Measurements from ENCODE around the gene LILRB1.
"Not testable (repeated sequence)": the region's sequence is repeated elsewhere in the genome, so short reads cannot be mapped to it uniquely, and the experiment has no call there.

LILRB1 gene

GRCh38 chr19:54630262-54630661 is at the start of gene LILRB1:
Gene LILRB1, plus strand, starts transcription at chr19:54630484. Its CDS starts 590 bp downstream, at chr19:54631074.
- not testable (repeated sequence) for DNase-seq

DNA sequence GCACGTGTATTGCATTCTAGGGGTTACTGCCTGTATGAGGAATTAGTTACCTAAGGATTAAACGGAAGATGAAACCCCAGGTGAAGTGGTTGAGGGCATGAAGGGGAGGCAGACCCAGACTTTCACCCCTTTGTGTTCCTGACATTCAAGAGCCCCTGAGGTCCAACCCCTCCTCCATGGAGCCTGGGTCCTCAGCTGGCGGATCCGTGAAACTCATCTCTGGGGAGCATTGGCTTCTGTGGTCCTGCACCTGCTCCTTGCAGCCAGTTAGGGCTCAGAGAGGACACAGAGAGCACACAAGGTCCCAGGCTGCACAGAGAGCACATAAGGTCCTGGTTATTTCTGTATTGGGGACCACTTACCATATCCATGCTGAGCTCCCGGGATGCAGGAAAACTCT is 43.9 kb upstream of the LILRB1 start:
- DNase-seq = no peak

DNA sequence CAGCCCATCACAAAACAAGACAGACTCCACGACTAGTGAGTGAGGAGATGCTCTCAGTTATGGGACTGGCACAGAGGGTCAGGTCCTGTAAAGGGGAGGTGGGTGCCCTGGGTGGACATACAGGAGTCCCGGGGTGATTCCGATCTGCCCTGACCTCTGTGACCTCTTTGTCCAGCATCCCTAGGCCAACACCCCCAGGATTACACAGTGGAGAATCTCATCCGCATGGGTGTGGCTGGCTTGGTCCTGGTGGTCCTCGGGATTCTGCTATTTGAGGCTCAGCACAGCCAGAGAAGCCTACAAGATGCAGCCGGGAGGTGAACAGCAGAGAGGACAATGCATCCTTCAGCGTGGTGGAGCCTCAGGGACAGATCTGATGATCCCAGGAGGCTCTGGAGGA is 43.3 kb upstream of the LILRB1 start:
- DNase-seq = no peak

- not testable (repeated sequence) for DNase-seq
Measured at GRCh38 chr19:54593445-54593844, 36.8 kb upstream of the LILRB1 start, which contains the start of gene LILRA1. Gene LILRA1, plus strand, starts transcription at chr19:54593632. Its CDS starts 613 bp downstream, at chr19:54594245.

DNA sequence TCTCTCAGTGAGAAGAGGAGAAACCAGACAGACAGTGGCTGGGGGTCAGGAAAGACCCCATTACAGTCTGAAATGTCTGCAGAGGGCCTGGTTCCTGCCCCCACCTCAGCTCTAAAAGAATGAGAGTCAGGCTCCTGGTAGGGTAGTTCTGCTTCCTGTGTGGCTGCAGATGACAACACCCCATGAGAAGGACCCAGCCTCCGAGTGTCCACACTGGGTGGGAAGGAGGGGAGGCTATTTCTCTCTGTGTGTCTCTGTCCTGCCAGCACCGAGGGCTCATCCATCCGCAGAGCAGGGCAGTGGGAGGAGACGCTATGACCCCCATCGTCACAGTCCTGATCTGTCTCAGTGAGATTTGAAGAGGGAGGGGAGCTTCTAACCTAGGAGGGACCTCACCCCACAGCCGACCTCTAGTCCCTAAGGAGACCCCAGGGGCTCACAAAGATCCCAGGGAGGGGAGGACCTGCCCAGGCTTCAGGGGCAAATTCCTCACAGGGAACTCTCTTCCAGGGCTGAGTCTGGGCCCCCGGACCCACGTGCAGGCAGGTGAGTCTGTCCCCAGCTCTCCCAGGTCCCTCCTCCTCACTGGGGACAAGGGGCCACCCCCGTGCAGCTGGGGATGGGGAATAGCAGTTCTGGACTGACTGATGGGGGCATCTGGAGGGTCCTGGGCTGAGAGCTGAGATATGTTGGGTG is 36.2 kb upstream of the LILRB1 start:
- DNase-seq = not testable (repeated sequence)

- no peak for DNase-seq
Measured at GRCh38 chr19:54594737-54595136, 35.5 kb upstream of the LILRB1 start.

- not testable (repeated sequence) for DNase-seq
Measured at GRCh38 chr19:54595680-54596436, 34.4 kb upstream of the LILRB1 start.

DNA sequence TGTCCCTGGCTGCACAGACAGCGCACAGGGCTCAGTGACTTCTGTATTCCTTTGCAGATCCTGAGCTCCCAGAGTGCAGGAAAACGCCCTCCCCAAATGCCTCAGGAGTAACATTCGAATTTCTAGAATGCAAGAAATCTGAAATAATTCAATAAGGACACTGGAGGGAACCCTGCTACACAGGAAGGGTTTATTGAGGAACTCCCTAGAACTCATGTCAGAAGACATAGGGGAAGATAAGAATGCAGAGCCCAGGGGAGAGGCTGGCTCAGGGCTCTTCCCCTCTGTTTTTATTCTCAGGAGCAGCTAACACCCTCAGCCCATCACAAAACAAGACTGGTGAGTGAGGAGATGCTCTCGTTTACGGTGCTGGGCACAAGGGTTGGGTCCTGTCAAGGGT is 30.1 kb upstream of the LILRB1 start:
- no peak for DNase-seq

- no peak for DNase-seq
Measured at GRCh38 chr19:54606230-54606629, 24.1 kb upstream of the LILRB1 start.

- DNase-seq = no peak
Measured at GRCh38 chr19:54606891-54607784, 23.1 kb upstream of the LILRB1 start.

GRCh38 chr19:54607785-54608150 is 22.5 kb upstream of the LILRB1 start:
- DNase-seq = no peak

GRCh38 chr19:54608205-54608604 is 22.1 kb upstream of the LILRB1 start:
- no peak for DNase-seq

DNA sequence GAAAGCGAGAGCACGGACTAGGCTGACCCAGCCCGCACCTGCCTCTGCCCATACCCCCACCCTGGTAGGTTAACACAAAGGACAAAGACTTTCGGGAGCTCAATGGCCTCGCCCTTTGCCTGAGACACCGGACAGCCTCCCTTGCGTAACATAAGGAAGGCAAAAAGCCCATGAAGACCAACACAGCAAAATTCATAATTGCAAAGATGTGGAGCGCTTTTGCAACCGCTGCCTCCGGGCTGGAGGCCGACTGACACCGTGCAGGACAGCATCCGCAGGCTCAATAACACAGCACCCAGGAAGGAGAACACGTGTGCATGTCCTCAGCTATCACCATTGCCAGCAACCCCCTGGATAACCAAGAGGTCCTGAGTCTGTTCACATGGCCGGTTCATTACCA is 21.5 kb upstream of the LILRB1 start:
- DNase-seq = no peak

DNA sequence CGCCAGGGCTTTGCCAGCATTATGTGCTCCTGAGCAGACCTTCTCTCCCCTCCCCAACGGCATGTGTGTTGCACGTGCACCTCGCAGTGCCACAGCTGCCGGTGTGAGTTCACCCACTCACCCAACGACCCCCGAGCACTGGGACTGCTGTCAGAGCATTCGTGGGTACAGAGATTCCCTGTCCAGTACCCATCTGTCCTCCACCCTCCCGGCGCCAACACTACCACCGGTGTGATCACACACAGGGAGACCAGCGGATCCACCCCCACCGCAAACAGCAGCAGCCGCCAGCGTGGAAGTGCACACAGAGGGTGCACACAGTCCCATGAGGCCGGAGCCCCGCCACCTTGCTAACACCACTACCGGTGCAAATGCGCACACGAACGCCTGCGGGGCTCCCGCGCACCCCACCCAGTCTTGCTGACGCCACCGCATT is 20.9 kb upstream of the LILRB1 start:
- no peak for DNase-seq

- no peak for DNase-seq
Measured at GRCh38 chr19:54612428-54612827, 17.9 kb upstream of the LILRB1 start.

GRCh38 chr19:54614726-54615125 is 15.6 kb upstream of the LILRB1 start:
- no peak for DNase-seq

DNA sequence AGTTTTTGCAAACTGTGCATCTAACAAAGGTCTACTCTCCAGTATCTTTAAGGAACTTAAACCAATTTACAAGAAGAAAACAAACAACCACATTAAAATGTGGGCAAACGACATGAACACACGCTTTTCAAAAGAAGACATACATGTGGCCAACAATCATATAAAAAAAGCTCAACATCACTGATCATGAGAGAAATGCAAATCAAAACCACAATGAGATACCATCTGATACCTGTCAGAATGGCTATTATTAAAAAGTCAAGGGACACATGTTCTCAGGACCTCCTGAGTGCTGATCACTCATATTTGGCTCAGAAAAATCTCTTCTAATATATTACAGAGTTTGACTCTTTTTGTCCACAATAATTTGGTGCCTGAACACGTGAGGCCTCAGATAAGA is 14.2 kb upstream of the LILRB1 start:
- no peak for DNase-seq

DNA sequence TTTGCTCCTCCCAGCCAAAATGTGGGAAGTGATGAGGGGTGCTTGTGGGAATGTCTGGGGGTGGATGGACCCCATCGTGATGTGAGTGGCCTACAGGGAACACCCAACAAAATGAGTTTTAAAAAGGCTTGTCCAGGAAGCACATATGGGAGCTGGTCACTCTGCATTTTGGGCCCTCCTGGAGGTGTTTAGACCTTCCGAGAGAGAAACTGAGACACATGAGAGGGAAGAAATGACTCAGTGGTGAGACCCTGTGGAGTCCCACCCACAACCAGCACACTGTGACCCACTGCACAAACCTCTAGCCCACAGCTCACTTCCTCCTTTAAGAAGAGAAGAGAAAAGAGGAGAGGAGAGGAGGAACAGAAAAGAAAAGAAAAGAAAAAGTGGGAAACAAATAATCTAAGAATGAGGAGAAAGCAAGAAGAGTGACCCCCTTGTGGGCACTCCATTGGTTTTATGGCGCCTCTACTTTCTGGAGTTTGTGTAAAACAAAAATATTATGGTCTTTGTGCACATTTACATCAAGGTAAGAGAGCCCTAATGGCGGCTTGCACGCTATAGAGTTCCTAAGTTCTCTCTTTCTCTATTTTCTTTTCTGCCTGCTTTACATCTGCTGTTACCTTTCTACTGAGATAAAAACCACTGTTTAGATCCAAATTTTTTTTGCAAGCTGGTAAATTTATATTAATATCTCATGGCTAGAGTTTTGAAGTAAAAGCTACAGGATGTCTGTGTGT is 13.3 kb upstream of the LILRB1 start:
- DNase-seq = no peak

GRCh38 chr19:54620464-54620863 is 9.8 kb upstream of the LILRB1 start:
- DNase-seq = no peak

GRCh38 chr19:54622431-54622830 is 7.9 kb upstream of the LILRB1 start:
- no peak for DNase-seq

GRCh38 chr19:54624234-54624633 is 6.0 kb upstream of the LILRB1 start:
- not testable (repeated sequence) for DNase-seq

DNA sequence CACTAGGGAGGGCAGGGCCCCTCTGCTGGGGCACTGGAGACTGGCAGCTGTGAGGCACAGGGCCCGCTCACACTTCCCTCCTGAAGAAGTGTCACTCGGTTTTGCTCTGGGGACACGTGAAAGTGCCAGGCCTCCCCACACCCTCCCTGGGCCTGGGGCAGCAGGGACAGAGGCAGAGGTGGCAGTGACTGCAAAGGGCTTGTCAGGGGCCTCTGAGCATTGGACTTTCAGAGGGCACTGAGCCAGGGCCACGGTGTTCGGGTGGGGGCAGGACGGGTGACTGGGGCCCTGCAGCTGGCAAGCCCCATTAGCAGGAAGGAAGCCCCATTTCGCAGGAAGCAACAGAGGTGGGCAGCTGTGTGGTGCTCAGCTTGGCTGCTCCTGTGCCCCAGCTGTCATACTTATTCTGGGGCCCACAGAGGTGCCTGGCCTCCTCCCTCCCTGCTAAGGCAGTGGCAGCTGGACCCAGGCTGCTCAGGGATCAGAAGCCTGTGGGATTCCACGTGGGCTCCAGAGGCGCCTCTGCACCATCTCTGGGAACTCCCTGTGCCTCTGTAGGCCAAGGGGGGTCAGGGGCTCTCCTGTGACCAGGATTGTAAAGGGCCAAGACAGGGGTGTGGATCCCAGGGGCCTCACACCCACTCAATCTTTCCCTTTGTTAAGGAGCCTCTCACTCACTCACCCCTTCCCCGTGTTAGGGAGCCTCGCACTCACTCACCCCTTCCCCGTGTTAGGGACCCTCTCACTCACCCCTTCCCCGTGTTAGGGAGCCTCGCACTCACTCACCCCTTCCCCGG is 5.2 kb upstream of the LILRB1 start:
- DNase-seq = not testable (repeated sequence)
